ENCODE measurements around the gene PELI2. TPM values are rescaled to one million over a fixed set of nuclear protein-coding genes. Genes with fewer than 3 reads are reported as not detected.

PELI2 gene
- total RNA-seq, 2 donors from 2014 or later: 8.9 to 25.7 TPM

DNA sequence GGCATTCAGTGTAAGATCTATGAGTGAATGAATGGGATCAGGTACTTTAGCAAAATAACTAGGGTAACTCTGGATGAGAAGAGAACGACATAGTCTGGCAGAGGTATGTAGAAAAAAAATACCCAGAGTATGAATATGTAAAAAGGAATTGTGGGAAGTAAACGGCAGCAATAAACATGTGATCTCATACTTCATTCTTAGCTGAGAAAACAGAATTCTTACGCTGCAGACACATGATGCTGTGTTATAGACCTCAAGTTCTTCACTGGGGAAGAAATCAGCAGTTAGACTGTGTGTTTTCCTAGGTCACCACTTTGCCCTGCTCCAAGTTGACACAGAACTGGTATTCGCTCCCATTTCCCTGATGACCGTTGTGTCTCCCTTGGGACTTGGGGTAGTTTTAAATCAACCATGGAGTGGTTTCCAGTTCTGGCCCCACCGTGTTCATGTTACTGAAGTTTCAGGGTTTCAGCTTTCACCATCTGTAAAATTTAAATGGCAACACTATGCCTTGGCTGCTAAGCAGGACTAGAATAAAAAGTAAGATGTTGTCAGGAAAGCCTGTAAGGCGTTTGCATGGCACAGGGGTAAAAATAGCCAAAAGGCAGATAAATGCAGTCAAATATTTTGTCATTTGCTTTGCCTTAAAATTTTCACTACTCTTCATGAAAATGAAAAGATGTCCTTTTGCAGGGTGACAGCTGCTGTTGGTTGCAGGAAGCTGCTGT lies 223.7 kb downstream of the PELI2 start:
- Histone ChIP-seq H3K27ac (no peak overlapping the region), H3K4me1 (replicated peaks) (no peaks in the 10 kb centered on the region), H3K4me3 (no peak overlapping the region), H3K27me3 (replicated peaks; ENCODE audit: insufficient read depth) (no peaks in the 10 kb centered on the region), H3K9me3 (no peaks in the 10 kb centered on the region), H3K36me3 (no peaks in the 10 kb centered on the region)
- TF ChIP-seq, protein P1, sequence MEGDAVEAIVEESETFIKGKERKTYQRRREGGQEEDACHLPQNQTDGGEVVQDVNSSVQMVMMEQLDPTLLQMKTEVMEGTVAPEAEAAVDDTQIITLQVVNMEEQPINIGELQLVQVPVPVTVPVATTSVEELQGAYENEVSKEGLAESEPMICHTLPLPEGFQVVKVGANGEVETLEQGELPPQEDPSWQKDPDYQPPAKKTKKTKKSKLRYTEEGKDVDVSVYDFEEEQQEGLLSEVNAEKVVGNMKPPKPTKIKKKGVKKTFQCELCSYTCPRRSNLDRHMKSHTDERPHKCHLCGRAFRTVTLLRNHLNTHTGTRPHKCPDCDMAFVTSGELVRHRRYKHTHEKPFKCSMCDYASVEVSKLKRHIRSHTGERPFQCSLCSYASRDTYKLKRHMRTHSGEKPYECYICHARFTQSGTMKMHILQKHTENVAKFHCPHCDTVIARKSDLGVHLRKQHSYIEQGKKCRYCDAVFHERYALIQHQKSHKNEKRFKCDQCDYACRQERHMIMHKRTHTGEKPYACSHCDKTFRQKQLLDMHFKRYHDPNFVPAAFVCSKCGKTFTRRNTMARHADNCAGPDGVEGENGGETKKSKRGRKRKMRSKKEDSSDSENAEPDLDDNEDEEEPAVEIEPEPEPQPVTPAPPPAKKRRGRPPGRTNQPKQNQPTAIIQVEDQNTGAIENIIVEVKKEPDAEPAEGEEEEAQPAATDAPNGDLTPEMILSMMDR (IDR thresholded peaks at IDR 0.05): no peak
- TF ChIP-seq POLR2A (IDR thresholded peaks at IDR 0.05) (no peak), POLR2AphosphoS5 (IDR thresholded peaks at IDR 0.05) (no peak)
- intact Hi-C loops (cut with DNase I): loop anchor here (5.0 to 10.0 kb wide), 3 partner anchors 133 to 635 kb away; no protein-coding TSS in a partner anchor
- no peak for DNase-seq (ENCODE audit: low spot score)
- 55% methylated on average over 7 of the region's 7 CpGs for WGBS

DNA sequence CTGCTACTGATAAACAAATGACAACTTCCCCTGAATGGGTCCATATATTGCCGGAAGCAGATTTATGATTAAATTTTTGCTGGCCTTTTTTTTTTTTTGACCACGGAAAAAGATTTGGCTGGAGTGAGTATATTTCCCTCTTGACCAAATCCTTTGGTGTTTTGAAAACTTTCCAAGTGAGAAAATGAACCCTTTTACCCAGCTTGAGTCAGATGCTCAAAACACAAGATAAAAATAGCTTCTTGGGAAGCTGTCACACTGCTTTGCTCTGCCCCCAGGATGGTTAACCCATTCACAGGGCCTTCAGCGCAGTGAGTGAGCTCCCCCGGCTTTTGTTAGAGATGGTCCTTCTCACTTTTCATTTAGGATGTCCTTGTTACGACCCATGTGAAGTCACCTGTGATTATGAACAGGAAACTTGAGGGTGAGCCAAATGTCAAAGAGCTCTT lies 224.3 kb downstream of the PELI2 start:
- DNase-seq (ENCODE audit: low spot score): no peak
- Histone ChIP-seq H3K4me1 (replicated peaks) (no peaks in the 10 kb centered on the region), H3K27me3 (replicated peaks; ENCODE audit: insufficient read depth) (no peaks in the 10 kb centered on the region), H3K4me3 (no peak overlapping the region), H3K27ac (no peak overlapping the region), H3K9me3 (no peaks in the 10 kb centered on the region), H3K36me3 (no peaks in the 10 kb centered on the region)
- intact Hi-C loops (cut with DNase I): loop anchor here (5.0 to 10.0 kb wide), 3 partner anchors 132 to 635 kb away; no protein-coding TSS in a partner anchor
- 38% methylated on average over 5 of the region's 5 CpGs for WGBS
- no peak for TF ChIP-seq POLR2A (IDR thresholded peaks at IDR 0.05)

DNA sequence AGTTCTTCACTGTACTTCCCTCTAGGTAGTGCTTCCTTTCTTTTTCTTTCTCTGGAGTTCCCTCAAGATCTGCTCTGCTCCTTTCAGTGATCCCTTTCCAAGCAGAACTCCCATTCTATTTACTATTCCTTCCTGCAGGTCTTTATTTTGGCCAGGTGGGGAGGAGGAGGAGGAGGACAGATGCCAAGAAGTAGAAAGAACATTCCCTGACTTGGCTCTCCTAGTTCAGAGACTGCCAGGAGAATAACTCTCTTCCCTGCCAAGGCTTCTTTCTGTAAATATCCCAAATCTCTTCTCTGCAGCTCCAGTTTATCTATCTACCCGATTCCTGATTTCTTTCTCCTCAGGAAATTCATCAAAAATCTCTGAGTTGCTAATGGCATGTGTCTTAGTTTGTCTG lies 231.7 kb downstream of the PELI2 start:
- Histone ChIP-seq H3K9me3 (no peaks in the 10 kb centered on the region), H3K4me3 (no peak overlapping the region), H3K36me3 (no peaks in the 10 kb centered on the region), H3K27me3 (replicated peaks; ENCODE audit: insufficient read depth) (no peaks in the 10 kb centered on the region), H3K4me1 (replicated peaks) (no peaks in the 10 kb centered on the region), H3K27ac (peak overlapping the region in 1 of 2 donors; percentile 28)
- DNase-seq (ENCODE audit: low spot score): peak; percentile 51
- intact Hi-C loops (cut with DNase I): loop anchor here (10.0 kb wide), 1 partner anchor 125 kb away; no protein-coding TSS in a partner anchor
- WGBS: 0% methylated on average over 1 of the region's 1 CpG
- peak; percentile 81 for TF ChIP-seq POLR2AphosphoS5 (IDR thresholded peaks at IDR 0.05)
- no peak for TF ChIP-seq POLR2A (IDR thresholded peaks at IDR 0.05)

Measured in prostate gland (tissue), 2 donors.